Measurements from ENCODE around the gene GTF3C1. TPM values are rescaled to one million over a fixed set of nuclear protein-coding genes. Genes with fewer than 3 reads are reported as not detected.

The GTF3C1 gene
- total and polyA plus RNA-seq, 4 donors = 15.3 to 28.0 (median 22.2) TPM

DNA sequence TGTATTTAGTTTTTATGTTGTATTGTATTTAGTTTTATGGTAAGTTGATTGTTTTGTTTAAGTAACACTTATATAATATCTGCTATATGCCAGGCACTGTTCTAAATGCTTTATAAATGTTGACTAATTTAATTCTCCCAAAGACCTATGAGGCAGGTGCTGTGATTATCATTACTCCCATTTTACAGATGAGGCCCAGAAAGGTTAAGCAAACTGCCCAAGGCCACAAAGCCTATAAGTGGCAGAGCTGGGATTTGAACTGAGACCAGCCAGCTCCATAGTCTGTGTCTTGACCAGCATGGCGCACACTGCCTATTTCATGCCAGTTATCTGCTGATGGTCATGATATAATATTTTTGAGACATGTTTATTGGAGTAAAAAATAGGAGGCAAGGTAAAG lies 123.8 kb downstream of the GTF3C1 start:
- Histone ChIP-seq H3K36me3 (ENCODE audit: control insufficient read depth in 4 of 4, insufficient read depth in 3 of 4, low read depth in 1 of 4, low read length in 3 of 4) (no peaks in the 10 kb centered on the region), H3K27me3 (ENCODE audit: control insufficient read depth in 4 of 4, insufficient read depth in 4 of 4, low read length in 3 of 4) (no peaks in the 10 kb centered on the region), H3K9me3 (ENCODE audit: control insufficient read depth in 4 of 4, low read length in 3 of 4) (peaks cover 0 to 11% (median under 1%) of the 10 kb centered on the region in 4 donors), H3K4me3 (ENCODE audit: low read depth in 1 of 3, low read length in 3 of 3) (no peak overlapping the region), H3K27ac (ENCODE audit: low read depth in 1 of 2, low read length in 2 of 2) (no peak overlapping the region), H3K9ac (ENCODE audit: low read depth in 1 of 2, low read length in 2 of 2) (no peak overlapping the region), H3K4me1 (ENCODE audit: control insufficient read depth in 4 of 4, insufficient read depth in 4 of 4, low read length in 3 of 4) (no peaks in the 10 kb centered on the region)
- WGBS = 93% methylated on average over 1 of the region's 1 CpG
- TF ChIP-seq, protein P1, sequence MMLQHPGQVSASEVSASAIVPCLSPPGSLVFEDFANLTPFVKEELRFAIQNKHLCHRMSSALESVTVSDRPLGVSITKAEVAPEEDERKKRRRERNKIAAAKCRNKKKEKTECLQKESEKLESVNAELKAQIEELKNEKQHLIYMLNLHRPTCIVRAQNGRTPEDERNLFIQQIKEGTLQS (IDR thresholded peaks at IDR 0.05) = no peak
- TF ChIP-seq, protein P2, sequence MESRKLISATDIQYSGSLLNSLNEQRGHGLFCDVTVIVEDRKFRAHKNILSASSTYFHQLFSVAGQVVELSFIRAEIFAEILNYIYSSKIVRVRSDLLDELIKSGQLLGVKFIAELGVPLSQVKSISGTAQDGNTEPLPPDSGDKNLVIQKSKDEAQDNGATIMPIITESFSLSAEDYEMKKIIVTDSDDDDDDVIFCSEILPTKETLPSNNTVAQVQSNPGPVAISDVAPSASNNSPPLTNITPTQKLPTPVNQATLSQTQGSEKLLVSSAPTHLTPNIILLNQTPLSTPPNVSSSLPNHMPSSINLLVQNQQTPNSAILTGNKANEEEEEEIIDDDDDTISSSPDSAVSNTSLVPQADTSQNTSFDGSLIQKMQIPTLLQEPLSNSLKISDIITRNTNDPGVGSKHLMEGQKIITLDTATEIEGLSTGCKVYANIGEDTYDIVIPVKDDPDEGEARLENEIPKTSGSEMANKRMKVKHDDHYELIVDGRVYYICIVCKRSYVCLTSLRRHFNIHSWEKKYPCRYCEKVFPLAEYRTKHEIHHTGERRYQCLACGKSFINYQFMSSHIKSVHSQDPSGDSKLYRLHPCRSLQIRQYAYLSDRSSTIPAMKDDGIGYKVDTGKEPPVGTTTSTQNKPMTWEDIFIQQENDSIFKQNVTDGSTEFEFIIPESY (IDR thresholded peaks at IDR 0.05) = no peak
- TF ChIP-seq HNF4G (IDR thresholded peaks at IDR 0.05) = no peak
- TF ChIP-seq YY1 (IDR thresholded peaks at IDR 0.05) = no peak
- TF ChIP-seq HNF4A (conservative IDR thresholded peaks at IDR 0.05) = no peak
- no peak for TF ChIP-seq JUND (IDR thresholded peaks at IDR 0.05)
- no peak for TF ChIP-seq FOXA1 (IDR thresholded peaks at IDR 0.05)
- TF ChIP-seq, protein P3, sequence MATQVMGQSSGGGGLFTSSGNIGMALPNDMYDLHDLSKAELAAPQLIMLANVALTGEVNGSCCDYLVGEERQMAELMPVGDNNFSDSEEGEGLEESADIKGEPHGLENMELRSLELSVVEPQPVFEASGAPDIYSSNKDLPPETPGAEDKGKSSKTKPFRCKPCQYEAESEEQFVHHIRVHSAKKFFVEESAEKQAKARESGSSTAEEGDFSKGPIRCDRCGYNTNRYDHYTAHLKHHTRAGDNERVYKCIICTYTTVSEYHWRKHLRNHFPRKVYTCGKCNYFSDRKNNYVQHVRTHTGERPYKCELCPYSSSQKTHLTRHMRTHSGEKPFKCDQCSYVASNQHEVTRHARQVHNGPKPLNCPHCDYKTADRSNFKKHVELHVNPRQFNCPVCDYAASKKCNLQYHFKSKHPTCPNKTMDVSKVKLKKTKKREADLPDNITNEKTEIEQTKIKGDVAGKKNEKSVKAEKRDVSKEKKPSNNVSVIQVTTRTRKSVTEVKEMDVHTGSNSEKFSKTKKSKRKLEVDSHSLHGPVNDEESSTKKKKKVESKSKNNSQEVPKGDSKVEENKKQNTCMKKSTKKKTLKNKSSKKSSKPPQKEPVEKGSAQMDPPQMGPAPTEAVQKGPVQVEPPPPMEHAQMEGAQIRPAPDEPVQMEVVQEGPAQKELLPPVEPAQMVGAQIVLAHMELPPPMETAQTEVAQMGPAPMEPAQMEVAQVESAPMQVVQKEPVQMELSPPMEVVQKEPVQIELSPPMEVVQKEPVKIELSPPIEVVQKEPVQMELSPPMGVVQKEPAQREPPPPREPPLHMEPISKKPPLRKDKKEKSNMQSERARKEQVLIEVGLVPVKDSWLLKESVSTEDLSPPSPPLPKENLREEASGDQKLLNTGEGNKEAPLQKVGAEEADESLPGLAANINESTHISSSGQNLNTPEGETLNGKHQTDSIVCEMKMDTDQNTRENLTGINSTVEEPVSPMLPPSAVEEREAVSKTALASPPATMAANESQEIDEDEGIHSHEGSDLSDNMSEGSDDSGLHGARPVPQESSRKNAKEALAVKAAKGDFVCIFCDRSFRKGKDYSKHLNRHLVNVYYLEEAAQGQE (IDR thresholded peaks at IDR 0.05) = no peak
- no peak for TF ChIP-seq NR2F2 (IDR thresholded peaks at IDR 0.05)
- TF ChIP-seq, protein P4, sequence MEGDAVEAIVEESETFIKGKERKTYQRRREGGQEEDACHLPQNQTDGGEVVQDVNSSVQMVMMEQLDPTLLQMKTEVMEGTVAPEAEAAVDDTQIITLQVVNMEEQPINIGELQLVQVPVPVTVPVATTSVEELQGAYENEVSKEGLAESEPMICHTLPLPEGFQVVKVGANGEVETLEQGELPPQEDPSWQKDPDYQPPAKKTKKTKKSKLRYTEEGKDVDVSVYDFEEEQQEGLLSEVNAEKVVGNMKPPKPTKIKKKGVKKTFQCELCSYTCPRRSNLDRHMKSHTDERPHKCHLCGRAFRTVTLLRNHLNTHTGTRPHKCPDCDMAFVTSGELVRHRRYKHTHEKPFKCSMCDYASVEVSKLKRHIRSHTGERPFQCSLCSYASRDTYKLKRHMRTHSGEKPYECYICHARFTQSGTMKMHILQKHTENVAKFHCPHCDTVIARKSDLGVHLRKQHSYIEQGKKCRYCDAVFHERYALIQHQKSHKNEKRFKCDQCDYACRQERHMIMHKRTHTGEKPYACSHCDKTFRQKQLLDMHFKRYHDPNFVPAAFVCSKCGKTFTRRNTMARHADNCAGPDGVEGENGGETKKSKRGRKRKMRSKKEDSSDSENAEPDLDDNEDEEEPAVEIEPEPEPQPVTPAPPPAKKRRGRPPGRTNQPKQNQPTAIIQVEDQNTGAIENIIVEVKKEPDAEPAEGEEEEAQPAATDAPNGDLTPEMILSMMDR (IDR thresholded peaks at IDR 0.05; ENCODE audit: low read depth, low read length, missing input control) = no peak
- TF ChIP-seq SP1 (IDR thresholded peaks at IDR 0.05) = no peak
- TF ChIP-seq RXRA (IDR thresholded peaks at IDR 0.05) = no peak
- no peak for TF ChIP-seq GABPA (IDR thresholded peaks at IDR 0.05 in 1 of 2, conservative IDR thresholded peaks at IDR 0.05 in 1 of 2)
- no peak for TF ChIP-seq RAD21 (IDR thresholded peaks at IDR 0.05)
- TF ChIP-seq, protein P5, sequence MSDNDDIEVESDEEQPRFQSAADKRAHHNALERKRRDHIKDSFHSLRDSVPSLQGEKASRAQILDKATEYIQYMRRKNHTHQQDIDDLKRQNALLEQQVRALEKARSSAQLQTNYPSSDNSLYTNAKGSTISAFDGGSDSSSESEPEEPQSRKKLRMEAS (IDR thresholded peaks at IDR 0.05) = no peak
- TF ChIP-seq EGR1 (IDR thresholded peaks at IDR 0.05; ENCODE audit: low read depth in 2 of 2) = no peak
- TF ChIP-seq FOXA2 (IDR thresholded peaks at IDR 0.05) = no peak
- TF ChIP-seq TAF1 (conservative IDR thresholded peaks at IDR 0.05) = no peak
- DNase-seq (ENCODE audit: low spot score) = no peak

Measured in liver (tissue), 9 donors.